HG03280 (cell line): Measurements from ENCODE around the gene TBX21.

Source experiments
- ATAC-seq: cut with Tn5 transposase; IDR thresholded peaks from one replicate; pipeline ENCODE4 v1.9.1; 2021; ENCODE audit warnings: mild to moderate bottlenecking, moderate library complexity; ENCODE audit not compliant: unreplicated experiment

TBX21 gene

GRCh38 chr17:47697906-47698711 is 34.9 kb upstream of the TBX21 start:
- ATAC-seq: no peak

- ATAC-seq: no peak
These were observed 34.1 kb upstream of the TBX21 start for GRCh38 chr17:47698749-47699535.

DNA sequence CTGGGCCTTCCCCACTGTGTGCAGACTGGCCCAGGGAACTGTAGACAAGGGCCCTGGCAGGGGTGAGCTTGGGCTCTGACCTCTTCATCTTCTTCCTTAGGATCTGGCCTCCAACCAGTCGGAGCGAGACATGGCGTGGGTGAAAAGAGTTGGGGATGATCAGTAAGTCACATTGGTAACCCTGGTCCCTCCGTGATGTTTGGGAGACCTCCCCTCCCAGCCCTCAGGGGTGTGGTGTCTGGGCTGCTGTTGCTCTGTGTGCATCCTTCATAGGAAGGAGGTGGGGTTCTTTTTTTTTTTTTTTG is 33.5 kb upstream of the TBX21 start:
- no peak for ATAC-seq

- ATAC-seq: no peak
These were observed 32.3 kb upstream of the TBX21 start for GRCh38 chr17:47700471-47701449.

DNA sequence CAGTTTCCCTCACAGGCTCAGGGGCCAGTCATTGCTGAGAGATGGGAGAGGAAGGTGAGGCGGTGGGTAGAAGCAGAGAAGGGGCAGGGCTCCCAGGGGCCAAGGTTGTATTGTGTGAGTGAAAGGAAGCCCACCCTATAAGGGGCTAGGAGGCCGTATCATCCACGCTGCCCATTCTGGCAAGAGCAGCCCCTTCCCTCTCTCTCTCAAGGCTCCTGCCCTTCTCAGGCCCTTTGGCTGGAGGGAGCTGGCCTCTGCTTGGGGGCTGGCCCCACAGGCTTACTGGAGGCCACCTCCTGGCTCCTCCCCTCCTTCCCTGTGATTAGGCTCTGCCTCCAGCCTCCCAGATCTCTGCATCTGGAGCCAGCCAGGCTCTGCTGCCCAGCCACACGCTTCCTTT is 31.4 kb upstream of the TBX21 start:
- ATAC-seq: no peak

DNA sequence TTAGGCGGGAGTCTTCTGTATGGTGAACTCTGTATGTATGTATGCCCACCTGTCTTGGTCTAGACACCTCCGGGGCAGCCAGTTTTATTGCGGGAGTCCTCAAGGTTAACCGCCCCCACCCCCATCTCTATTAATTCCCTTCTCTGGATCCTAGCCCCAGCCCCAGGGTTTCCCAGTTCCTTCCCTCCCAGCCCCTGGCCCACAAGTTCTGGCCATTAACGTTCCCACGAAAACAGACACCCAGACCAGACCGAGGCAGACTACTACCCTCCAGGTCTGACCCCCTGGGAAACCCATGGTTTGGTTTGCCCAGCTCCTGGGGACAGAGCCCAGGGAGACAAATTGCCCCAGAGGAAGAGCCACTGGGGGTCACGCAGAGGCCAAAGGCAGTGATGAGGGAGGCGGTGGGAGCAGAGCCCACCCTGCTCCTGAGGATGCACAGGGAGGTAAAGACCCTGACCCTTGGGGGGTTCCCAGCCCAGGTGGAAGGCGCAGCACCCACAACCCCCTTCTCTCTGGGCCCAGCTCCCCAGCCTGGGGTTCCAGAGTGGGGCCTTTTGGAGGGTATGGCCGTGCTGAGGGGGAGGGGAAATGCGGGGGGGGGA is 30.5 kb upstream of the TBX21 start:
- no peak for ATAC-seq

DNA sequence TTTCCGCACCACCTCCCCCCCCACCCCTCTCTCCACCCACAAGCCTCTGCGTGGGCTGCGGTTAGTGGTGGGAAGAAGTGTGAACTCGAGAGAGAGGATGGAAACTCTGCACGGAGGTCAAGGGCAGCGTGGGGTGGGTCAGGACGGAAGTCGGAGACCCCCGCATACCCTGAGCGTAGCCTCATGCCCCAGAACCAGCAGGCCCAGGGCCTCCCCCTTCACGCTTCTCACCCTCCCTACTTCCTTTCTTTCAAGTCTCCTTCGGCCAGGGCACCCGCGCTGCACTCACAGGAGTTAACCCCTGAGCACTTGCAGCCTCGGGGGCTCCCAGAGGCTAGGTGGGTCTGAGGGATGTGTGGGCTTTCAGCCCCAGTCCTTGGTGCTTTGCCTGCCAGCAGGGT is 29.8 kb upstream of the TBX21 start:
- no peak for ATAC-seq

GRCh38 chr17:47703671-47704070 is 29.4 kb upstream of the TBX21 start:
- no peak for ATAC-seq

GRCh38 chr17:47704116-47704515 is 28.9 kb upstream of the TBX21 start:
- no peak for ATAC-seq

DNA sequence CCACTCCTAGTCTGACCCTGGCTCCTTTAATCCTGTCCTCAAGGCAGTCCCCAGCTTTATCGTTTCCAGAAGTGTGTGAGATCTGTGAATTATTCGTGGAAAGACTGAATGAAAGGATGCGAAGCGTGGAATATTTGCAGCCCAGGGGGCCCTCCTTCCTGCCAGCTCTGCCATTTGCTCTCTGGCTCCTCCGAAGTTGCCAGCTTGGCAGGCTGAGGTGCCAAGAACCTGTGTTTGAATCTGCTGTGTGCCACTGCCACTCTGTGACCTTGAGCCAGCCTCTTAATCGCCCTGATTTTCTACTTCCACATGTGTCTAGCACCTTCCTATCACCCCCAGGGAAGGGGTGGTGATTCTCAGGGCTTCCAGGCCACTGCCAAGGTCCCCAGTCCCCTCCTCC is 28.3 kb upstream of the TBX21 start:
- no peak for ATAC-seq

DNA sequence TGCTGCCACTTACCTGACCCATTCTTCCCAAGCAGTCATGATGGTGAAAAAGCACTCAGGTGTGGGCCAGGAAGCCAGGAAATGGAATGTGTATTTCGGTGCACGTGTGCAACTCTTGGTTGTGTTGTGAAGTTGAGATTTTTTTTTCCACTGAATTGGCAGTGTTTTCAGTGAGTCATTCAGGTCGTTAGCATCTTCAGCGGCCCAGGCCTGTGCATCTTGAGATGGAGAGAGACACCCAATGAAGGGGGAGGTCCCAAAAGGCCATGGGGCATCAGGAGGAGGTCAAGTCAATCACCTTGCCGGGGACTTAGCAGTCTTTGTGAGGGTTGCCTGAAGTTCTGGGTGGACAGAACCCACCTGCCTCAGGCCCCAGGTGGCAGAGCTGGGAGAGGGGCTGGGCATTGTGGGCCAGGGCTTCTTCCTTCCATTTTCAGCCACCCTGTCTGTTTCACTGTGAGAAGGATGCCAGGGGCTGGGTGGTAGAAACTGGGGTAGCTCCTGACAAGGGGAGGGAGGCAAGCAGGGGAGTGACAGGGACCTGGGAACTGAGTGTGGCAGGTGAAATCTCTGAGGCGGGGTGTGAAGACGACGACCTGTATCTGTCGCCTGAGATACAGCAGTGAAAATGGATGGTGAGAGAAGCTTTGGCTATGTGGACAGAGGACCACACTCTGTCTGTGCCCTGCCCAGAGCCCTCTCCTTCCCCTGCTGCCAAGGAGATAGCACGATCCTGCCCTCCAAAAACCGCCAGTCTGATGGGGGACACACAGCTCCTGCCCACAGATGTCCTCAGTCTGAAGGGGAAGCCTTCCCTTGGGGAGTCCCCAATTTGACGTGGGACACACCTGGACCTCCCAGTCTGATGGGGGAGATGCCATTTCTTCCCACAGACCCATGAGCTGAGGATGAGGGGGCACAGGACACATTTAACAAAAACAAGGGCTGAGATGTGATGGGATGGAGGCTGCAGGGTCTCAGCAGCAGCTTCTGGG is 27.2 kb upstream of the TBX21 start:
- no peak for ATAC-seq

GRCh38 chr17:47707056-47707804 is 25.8 kb upstream of the TBX21 start:
- no peak for ATAC-seq

GRCh38 chr17:47707884-47708283 is 25.2 kb upstream of the TBX21 start:
- ATAC-seq: no peak

DNA sequence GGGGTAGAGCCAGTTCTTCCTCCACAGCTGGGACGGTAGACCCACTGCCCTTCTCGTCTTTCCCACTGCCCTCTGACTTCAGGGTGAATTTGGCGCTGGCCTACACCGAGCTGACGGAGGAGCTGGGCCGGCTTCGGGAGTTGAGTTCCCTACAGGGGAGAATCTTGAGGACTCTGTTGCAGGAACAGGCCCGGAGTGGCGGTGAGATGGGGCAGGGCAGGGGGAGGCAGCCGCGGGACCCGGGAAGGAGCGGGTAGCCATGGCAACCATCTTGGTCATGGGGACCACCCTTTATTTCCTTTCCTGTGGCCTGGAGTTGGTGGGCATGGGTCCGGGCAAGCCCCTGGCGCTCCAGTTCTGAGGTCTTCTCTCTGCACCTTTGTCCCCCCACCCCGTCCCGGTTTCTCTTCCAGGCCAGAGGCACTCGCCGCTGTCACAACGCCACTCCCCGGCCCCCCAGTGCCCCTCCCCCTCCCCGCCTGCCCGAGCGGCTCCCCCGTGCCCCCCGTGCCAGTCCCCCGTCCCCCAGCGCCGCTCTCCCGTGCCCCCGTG is 24.6 kb upstream of the TBX21 start:
- ATAC-seq: no peak

DNA sequence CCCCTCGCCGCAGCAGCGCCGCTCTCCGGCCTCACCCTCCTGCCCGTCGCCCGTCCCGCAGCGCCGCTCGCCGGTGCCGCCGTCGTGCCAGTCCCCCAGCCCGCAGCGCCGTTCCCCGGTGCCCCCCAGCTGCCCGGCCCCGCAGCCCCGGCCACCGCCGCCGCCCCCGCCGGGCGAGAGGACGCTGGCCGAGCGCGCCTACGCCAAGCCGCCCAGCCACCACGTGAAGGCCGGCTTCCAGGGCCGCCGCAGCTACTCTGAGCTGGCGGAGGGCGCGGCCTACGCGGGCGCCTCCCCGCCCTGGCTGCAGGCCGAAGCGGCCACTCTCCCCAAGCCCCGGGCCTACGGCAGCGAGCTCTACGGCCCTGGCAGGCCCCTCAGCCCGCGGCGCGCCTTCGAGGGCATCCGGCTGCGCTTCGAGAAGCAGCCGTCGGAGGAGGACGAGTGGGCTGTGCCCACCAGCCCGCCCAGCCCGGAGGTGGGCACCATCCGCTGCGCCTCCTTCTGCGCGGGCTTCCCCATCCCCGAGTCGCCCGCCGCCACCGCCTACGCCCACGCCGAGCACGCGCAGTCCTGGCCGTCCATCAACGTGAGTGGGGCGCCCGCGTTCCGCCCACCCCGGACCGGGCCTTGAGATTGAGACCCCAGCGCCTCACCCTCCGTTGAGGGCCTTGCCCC is 24.0 kb upstream of the TBX21 start:
- ATAC-seq: no peak

GRCh38 chr17:47709594-47709993 is 23.4 kb upstream of the TBX21 start:
- no peak for ATAC-seq

GRCh38 chr17:47711366-47712099 is 21.5 kb upstream of the TBX21 start:
- ATAC-seq: no peak
